CD14-positive monocyte (primary cell): ENCODE measurements around the gene LAMA4. TPM values are rescaled to one million over a fixed set of nuclear protein-coding genes. Genes with fewer than 3 reads are reported as not detected.

Experiments used
- DNase-seq, 3 donors: peaks; one replicate each; pipeline ENCODE4 v3.0.0-alpha.2; 2011 to 2022
- H2AFZ ChIP-seq: 2 replicates; pipeline ENCODE4 v1.6.0; 2012; ENCODE audit warnings: mild to moderate bottlenecking, low read depth, low read length, inconsistent platforms; ENCODE audit not compliant: insufficient read depth, poor library complexity, severe bottlenecking
- H3K27ac ChIP-seq, 2 donors: 1 replicate in 1 of 2; 2 replicates in 1 of 2; pipeline ENCODE4 v1.5.1; 2012 to 2013; ENCODE audit warnings: low read length in 2 of 2, control low read depth in 1 of 2, inconsistent platforms in 1 of 2, low read depth in 1 of 2, mild to moderate bottlenecking in 1 of 2
- H3K27me3 ChIP-seq, 2 donors: one replicate each; pipeline versions ENCODE4 v1.6.0 to v1.6.1; 2011 to 2013; ENCODE audit warnings: low read length in 2 of 2; ENCODE audit not compliant: control insufficient read depth in 2 of 2, insufficient read depth in 2 of 2
- H3K36me3 ChIP-seq, 2 donors: replicated peaks in 1 of 2; 1 replicate in 1 of 2; 2 replicates in 1 of 2; pipeline versions ENCODE4 v1.5.1 to v1.6.1; 2012 to 2013; ENCODE audit warnings: low read length in 2 of 2, control low read depth in 1 of 2, inconsistent platforms in 1 of 2, mild to moderate bottlenecking in 1 of 2; ENCODE audit not compliant: insufficient read depth in 2 of 2, control insufficient read depth in 1 of 2
- H3K4me1 ChIP-seq, 2 donors: 1 replicate in 1 of 2; 2 replicates in 1 of 2; pipeline versions ENCODE4 v1.5.1 to v1.6.1; 2012 to 2013; ENCODE audit warnings: low read length in 2 of 2, control low read depth in 1 of 2, inconsistent platforms in 1 of 2, mild to moderate bottlenecking in 1 of 2, moderate library complexity in 1 of 2; ENCODE audit not compliant: insufficient read depth in 2 of 2, control insufficient read depth in 1 of 2
- H3K4me2 ChIP-seq: replicated peaks from 2 replicates; pipeline ENCODE3; 2012; ENCODE audit warnings: low read length, moderate library complexity, mild to moderate bottlenecking; ENCODE audit not compliant: poor library complexity, severe bottlenecking; ENCODE audit errors: extremely low read depth
- H3K4me3 ChIP-seq, 3 experiments: fragments of 200-600 bp in 1 of 3; sonication (generic) in 1 of 3; replicated peaks in 1 of 3; 1 replicate in 2 of 3; 2 replicates in 1 of 3; pipeline ENCODE4 v1.5.1; 2011 to 2013; ENCODE audit warnings: low read length in 3 of 3, mild to moderate bottlenecking in 3 of 3, control low read depth in 2 of 3, low read depth in 2 of 3, inconsistent platforms in 1 of 3, moderate library complexity in 1 of 3
- H3K79me2 ChIP-seq: 2 replicates; pipeline ENCODE4 v1.6.0; 2012; ENCODE audit warnings: mild to moderate bottlenecking, control low read depth, inconsistent platforms, low read length, moderate library complexity; ENCODE audit not compliant: insufficient read depth
- H3K9ac ChIP-seq: 2 replicates; pipeline ENCODE4 v1.6.0; 2017; ENCODE audit warnings: low read length, mild to moderate bottlenecking; ENCODE audit not compliant: insufficient read depth, poor library complexity, severe bottlenecking
- H3K9me3 ChIP-seq, 2 donors: replicated peaks in 1 of 2; 1 replicate in 1 of 2; 2 replicates in 1 of 2; pipeline versions ENCODE4 v1.5.1 to v1.6.1; 2012 to 2013; ENCODE audit warnings: low read length in 2 of 2, control low read depth in 1 of 2; ENCODE audit not compliant: control insufficient read depth in 1 of 2, insufficient read depth in 1 of 2
- H4K20me1 ChIP-seq: 2 replicates; pipeline ENCODE4 v1.6.0; 2012; ENCODE audit warnings: mild to moderate bottlenecking, low read length, control low read depth, moderate library complexity; ENCODE audit not compliant: insufficient read depth
- H3K27ac Mint-ChIP-seq, 7 donors: one replicate each; pipeline ENCODE4 v1.8.0; 2020; ENCODE audit warnings: mild to moderate bottlenecking in 7 of 7, mixed read lengths in 7 of 7, moderate library complexity in 6 of 7, inconsistent platforms in 2 of 7
- H3K27me3 Mint-ChIP-seq, 3 donors: one replicate each; pipeline ENCODE4 v1.8.0; 2021 to 2022; ENCODE audit warnings: low read depth in 3 of 3, mild to moderate bottlenecking in 3 of 3, mixed read lengths in 3 of 3, moderate library complexity in 3 of 3, inconsistent platforms in 1 of 3
- H3K36me3 Mint-ChIP-seq, 2 donors: one replicate each; pipeline ENCODE4 v1.8.0; 2020; ENCODE audit warnings: mixed read lengths in 2 of 2, inconsistent platforms in 1 of 2, mild to moderate bottlenecking in 1 of 2
- H3K4me1 Mint-ChIP-seq: one replicate; pipeline ENCODE4 v1.8.0; 2020; ENCODE audit warnings: mild to moderate bottlenecking, mixed read lengths
- H3K4me3 Mint-ChIP-seq, 2 donors: one replicate each; pipeline ENCODE4 v1.8.0; 2020; ENCODE audit warnings: mild to moderate bottlenecking in 2 of 2, mixed read lengths in 2 of 2, moderate library complexity in 1 of 2
- H3K9me3 Mint-ChIP-seq, 7 donors: one replicate each; pipeline ENCODE4 v1.8.0; 2020 to 2022; ENCODE audit warnings: mixed read lengths in 7 of 7, mild to moderate bottlenecking in 6 of 7, moderate library complexity in 6 of 7, inconsistent platforms in 2 of 7
- CTCF ChIP-seq: fragments of 200-600 bp; IDR thresholded peaks from one replicate; pipeline ENCODE4 v1.8.0; 2022; ENCODE audit warnings: antibody characterized with exemption, mild to moderate bottlenecking
- WGBS: methylation state at CpG from one replicate; pipeline ENCODE4 v1.1.5; 2013; ENCODE audit warnings: missing lambda C conversion rate; ENCODE audit not compliant: insufficient coverage; 5-methylcytosine and 5-hydroxymethylcytosine counted together
- intact Hi-C, 2 donors: fragments of 100-400 bp; cut with micrococcal nuclease; formaldehyde crosslinking; loops; one replicate each; pipeline versions ENCODE4 v1.15.0 to v1.15.1; 2023
- polyA plus RNA-seq, 3 donors: library from polyadenylated mRNA; depleted of rRNA in 1 of 3; unstranded in 2 of 3; stranded (reverse) in 1 of 3; fragments of 300-500 nt in 2 of 3; fragments of >200 nt in 1 of 3; fragmentation: Illumina TruSeq in 2 of 3; gene quantifications; 1 replicate in 2 of 3; 2 replicates in 1 of 3; pipeline ENCODE4 v1.2.3, GENCODE V29; 2012 to 2021

The LAMA4 gene
- polyA plus RNA-seq, 3 donors = not detected

GRCh38 chr6:112195166-112195565, 59.2 kb downstream of the LAMA4 start:
- no peaks in the 10 kb centered on the region for H3K79me2 ChIP-seq
- no peak overlapping the region for H3K27ac ChIP-seq
- intact Hi-C loops = no loop called here
- H3K4me3 Mint-ChIP-seq = no peak overlapping the region
- no peak for DNase-seq
- no peak overlapping the region for H2AFZ ChIP-seq
- H3K9me3 ChIP-seq = peaks cover 0 to 4% of the 10 kb centered on the region in 2 donors
- no peak overlapping the region for H3K4me3 ChIP-seq
- no CpG with 5 or more reads among the region's 3 CpGs for WGBS
- no peaks in the 10 kb centered on the region for H3K36me3 ChIP-seq
- no peak overlapping the region for H3K4me2 ChIP-seq
- peaks cover 0 to 4% (median 2%) of the 10 kb centered on the region in 7 donors for H3K9me3 Mint-ChIP-seq
- H3K36me3 Mint-ChIP-seq = no peaks in the 10 kb centered on the region
- no peak for TF ChIP-seq CTCF
- no peak overlapping the region for H3K27ac Mint-ChIP-seq
- H3K4me1 ChIP-seq = no peaks in the 10 kb centered on the region
- H4K20me1 ChIP-seq = no peaks in the 10 kb centered on the region
- no peaks in the 10 kb centered on the region for H3K4me1 Mint-ChIP-seq
- peaks cover 0 to 4% (median 0%) of the 10 kb centered on the region in 3 donors for H3K27me3 Mint-ChIP-seq
- H3K9ac ChIP-seq = no peak overlapping the region
- H3K27me3 ChIP-seq = no peaks in the 10 kb centered on the region

GRCh38 chr6:112194511-112194910, 59.9 kb downstream of the LAMA4 start:
- no CpG with 5 or more reads among the region's 1 CpG for WGBS
- Histone ChIP-seq H3K79me2 (no peaks in the 10 kb centered on the region), H2AFZ (no peak overlapping the region), H3K27me3 (no peaks in the 10 kb centered on the region), H3K4me3 (no peak overlapping the region), H3K4me2 (no peak overlapping the region), H3K36me3 (no peaks in the 10 kb centered on the region), H3K27ac (no peak overlapping the region), H3K9ac (no peak overlapping the region), H3K4me1 (no peaks in the 10 kb centered on the region), H4K20me1 (no peaks in the 10 kb centered on the region), H3K9me3 (no peaks in the 10 kb centered on the region)
- Mint-ChIP-seq H3K4me3 (no peak overlapping the region), H3K9me3 (peaks cover 0 to 2% (median 0%) of the 10 kb centered on the region in 7 donors), H3K36me3 (no peaks in the 10 kb centered on the region), H3K4me1 (no peaks in the 10 kb centered on the region), H3K27ac (no peak overlapping the region), H3K27me3 (peaks cover 0 to 3% (median under 1%) of the 10 kb centered on the region in 3 donors)
- TF ChIP-seq CTCF = no peak
- intact Hi-C loops = no loop called here
- DNase-seq = no peak
